Kidney glomerular epithelial cell (primary cell): ENCODE results near the gene SPRED1.

Experiments
- DNase-seq: peaks from one replicate; lab custom pipeline; 2025; lab: John Stamatoyannopoulos, UW

SPRED1 gene

DNA sequence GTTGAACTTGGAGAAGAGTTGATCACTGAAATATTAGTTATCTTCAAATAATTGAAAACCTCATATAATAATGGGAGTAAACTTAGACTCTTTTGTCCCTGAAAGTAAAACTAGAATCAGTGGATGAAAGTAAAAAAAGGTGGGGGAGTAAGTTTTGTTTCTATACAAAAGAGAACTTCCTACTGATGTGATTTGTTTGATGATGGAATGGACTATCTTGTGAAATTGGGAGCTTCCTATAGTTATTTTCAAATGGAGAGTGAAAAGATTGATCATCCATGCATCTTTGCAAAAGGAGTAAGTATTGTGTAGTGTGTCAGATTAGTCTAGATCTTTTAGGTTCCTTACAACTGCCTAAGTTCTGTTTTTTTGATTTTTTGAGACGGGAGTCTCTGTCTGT, 28.4 kb downstream of the SPRED1 start:
- DNase-seq, result no peak

DNA sequence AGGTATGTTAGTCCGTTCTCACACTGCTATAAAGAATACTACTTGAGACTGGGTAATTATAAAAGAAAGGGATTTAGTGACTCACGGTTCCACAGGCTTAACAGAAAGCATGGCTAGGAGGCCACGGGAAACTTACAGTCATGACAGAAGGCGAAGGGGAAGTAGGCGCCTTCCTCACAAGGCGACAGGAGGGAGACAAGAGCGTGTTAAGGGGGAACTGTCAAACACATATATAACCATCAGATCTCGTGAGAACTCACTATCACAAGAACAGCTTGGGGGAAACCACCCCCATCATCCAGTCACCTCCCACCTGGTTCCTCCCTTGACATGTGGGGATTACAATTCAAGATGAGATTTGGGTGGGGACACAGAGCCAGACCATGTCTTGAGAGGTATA, 30.4 kb downstream of the SPRED1 start:
- DNase-seq, result no peak

DNA sequence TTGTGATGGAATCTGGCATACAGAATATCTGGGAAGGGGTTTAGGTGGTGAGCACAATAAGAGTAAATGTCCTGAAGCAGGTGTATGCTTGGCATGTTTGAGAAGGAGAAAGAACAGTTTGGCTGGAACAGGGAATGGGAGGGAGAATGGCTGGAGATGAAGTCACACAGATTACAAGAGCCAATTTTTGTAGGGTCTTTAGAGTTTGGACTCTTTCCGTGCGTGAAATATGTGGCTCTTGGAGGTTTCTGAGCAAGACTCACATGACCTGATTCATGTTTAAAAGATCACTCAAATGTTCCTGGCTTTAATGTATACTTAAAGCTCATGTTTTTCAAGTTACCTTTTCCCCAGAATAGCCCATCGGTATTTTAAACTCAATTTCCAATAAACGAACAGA, 32.8 kb downstream of the SPRED1 start:
- DNase-seq, result no peak

DNA sequence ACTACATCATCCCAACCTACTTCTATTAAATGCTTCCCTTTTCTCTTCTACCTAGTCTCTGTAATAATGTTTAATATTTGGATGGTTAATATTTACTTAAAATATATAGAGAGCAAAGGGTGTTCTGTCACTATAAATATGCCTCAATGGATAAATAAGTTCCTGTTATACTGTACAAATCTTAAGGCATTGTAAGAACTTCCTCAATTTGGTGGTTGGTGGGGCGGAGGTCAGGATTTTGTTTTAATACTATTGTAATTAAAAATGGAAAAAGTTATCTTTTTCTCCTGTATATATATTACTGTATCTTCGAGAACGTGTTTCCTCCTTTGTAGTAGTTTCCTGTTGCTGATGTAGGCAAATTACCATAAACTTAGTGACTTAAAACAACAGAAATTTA, 41.5 kb downstream of the SPRED1 start:
- no peak for DNase-seq

DNA sequence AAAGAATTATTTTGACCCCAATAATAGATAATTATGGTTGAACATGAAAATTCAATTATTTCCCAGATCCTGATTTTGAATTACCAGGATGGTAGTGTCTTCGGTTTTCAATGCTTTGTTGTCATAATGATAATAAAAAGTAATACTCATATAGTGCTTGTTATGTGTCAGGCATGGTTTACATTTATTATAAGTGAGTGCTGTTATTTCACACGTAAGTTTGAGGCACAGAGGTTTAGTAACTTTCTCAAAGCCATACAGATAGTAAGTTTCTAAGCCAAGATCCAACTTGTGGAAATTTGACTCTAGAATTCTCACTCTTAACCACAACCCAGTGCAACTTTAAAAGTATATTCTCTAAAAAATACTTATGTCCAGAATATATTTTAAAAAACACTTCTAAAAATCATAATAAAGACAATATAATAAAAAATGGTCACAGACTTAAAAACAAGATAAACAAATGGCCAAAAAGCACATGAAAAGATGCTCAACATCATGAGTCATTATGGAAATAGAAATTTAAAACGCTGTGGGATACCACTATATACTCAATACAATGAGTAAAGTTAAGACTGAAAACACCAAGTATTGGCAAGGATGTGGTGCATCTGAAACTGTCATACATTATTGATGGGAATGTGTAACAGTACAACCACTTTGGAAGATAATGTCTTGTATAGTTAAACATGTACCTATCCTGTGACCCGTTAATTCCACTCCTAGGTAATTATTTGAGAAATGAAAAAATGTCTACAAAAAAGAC, 45.2 kb downstream of the SPRED1 start:
- no peak for DNase-seq

DNA sequence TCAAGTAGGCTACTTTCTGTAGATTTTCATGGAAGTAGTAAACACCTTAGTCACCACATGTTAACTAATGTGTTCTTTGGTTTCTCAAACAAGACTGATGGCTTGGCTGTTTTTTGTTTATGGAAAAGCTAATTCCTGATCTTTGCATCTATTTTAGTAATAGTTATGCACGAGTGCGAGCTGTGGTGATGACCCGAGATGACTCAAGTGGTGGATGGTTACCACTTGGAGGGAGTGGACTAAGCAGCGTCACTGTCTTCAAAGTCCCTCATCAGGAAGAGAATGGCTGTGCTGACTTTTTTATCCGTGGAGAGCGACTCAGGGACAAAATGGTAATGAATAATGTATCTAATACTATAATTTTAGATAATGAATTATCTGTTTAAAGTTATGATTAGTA, 46.6 kb downstream of the SPRED1 start:
- DNase-seq, result no peak

DNA sequence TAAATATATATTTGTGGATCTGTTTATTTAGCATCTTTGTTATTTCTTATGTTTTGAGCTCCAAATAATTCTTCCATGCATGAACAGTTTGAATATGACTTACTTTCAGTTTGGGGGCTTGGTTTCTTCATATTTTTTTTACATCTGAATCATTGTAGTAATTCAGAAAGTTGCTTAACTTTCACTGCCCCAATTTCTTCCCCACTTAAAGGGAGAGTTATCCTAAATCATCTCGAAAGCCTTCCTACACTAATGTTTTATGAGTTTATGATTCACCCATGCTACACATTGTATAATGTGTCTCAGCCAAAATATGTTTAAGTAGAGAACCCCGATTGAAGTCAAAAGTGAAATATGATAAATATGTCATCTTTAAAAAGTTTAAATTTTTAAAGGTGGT, 47.8 kb downstream of the SPRED1 start:
- no peak for DNase-seq

DNA sequence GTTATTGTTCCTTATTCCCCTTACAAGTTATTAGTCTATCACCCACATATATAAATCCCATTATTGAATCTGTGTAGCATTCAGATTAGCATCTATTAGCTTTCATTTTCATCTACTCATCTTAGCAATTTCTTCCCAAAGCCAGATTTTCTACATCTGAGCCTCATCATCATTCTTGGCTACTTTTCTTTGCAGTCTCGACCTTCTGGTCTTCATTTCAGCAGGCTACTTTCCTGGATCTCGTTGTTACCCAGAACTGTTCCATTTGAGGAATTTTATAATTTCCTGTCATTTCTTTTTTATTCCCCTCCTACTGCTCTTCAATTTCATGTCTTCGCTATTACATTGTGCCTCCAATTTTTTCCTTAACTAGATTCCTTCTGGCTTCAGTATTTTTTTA, 51.8 kb downstream of the SPRED1 start:
- no peak for DNase-seq

DNA sequence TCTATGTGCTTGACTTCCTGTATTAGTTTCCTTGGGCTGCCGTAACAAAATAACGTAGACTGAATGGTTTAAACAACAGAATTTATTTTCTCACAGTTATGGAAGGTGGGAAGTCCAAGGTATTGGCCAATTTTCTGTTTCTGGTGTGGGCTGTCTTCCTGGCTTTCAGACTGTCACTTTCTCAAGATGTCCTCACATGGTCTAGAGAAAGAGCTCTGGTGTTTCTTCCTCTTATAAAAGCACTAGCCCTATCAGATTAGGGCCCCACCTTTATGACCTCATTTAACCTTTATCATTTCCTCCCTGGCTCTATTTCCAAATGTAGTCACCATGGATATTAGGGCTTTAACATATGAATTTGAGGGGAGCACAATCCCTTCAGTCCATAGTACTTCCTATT, 54.6 kb downstream of the SPRED1 start:
- no peak for DNase-seq

DNA sequence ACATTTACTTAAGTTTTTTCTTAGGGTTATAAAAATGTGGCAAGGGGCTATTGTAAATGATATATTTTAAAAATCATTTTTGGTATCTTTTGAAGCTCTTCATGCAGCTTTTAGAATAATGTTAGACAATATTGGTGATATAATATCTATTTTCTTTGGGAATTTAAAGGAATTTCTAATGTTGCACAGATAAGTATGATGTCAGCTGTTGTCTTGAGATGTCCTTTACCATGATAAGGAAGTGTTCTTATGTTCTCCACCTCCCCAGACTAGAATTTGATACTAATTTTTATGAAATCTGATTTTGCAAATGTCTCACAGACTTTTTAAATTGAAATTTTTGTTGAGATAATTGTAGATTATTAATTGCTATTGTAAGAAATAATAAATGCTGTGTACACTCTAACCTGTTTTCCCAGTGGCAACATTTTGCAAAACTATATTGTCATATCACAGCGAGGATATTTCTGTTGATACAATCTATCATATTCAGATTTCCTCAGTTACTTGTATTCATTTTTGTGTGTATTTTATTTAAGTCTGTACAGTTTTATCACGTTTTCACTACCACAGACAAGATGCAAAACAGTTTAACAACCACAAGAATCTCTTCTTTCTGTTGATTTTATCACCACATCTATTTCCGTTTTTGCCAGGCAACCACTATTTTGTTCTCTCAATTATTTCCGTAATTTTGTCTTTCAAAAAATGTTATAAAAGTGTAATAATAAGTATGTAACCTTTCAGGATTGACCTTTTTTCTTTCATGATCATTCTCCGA, 55.4 kb downstream of the SPRED1 start:
- no peak for DNase-seq

DNA sequence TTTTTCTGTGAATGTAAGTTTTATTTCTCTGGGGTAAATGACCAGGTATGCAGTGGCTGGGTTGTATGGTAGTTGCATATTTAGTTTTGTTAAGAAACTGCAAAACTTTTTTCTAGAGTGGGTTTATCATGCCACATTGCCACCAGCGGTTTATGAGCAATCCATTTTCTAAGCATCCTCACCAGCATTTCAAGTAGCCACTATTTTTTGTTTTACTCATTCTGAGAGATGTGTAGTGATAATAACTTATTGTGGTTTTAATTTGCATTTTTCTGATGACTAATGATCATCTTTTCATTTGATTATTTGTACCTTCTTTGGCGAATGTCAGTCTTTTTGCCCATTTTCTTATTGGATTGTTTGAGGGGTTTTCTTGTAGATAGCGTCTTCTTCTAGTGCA, 56.2 kb downstream of the SPRED1 start:
- DNase-seq, result no peak

DNA sequence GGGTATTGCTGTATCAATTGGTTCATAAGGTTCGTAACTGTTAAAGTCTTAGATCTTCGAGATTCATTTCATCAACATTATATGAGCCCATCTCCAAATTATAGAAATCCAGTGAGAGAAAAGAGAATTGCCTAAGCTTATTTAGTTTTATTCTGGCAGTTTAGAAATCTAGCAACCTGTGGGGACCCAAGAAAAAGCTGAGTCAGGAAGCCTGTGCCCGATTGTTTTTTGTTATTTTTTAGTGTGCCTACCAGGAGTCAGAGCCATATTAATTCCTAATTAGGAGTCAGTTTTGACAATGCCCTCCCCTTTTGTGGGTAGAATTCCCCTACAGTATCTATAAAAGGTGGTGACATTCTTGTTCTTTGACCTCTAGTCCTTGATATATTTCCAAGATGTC, 59.6 kb downstream of the SPRED1 start:
- no peak for DNase-seq

DNA sequence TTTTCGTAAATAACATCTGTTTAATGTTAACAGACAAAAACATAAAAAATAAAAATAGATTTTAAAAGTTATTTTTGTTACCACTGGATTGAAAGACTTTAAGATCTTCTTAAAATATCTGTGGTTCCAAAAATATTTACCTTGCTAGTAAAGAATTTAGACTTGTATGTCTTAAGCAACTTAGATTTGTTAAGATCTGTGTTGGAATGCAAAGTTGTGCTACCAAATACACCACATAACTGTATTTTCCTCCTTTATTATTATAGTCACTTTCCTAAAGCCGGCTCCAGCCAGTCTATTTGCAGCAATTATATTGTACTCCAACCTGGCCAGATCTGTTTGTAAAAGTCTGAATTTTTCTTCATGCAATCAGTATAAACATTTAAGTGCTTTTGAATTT, 63.7 kb downstream of the SPRED1 start:
- DNase-seq, result no peak

DNA sequence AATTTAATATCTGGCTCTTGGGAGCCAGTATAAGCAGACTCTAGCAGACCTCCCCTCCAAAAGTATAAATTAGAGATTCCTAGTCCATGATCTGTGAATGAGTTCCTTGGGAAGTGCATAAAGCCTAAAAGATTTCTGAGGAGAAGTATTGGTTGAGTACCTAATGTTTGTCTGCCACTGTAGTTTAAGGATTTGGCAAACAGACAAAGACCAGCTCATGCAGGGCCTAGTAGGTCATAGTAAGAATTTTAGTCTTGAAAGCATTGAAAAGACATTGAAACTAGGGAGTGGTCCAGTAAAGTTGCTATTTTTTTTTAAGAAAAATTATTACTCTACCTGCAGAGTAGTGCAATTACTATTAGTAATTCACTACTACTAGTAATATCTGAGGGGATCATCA, 67.5 kb downstream of the SPRED1 start:
- no peak for DNase-seq

DNA sequence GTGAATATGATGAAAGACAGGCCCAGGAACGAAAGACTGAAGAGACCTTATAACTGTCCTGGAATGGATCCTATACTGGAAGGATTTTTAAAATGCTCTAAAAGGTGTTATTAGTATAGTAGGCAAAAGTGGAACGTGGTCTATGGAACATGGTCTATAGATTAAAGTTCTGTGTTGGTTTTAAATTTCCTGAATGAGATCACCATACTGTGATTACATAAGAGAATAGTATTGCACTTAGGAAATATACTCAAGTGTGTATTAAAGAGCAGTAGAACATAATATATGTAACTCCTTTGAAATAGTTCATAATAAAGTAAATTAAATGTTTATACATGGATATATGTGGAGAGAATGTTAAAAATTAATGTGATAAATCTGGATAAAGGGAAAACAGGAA, 68.2 kb downstream of the SPRED1 start:
- DNase-seq, result no peak

DNA sequence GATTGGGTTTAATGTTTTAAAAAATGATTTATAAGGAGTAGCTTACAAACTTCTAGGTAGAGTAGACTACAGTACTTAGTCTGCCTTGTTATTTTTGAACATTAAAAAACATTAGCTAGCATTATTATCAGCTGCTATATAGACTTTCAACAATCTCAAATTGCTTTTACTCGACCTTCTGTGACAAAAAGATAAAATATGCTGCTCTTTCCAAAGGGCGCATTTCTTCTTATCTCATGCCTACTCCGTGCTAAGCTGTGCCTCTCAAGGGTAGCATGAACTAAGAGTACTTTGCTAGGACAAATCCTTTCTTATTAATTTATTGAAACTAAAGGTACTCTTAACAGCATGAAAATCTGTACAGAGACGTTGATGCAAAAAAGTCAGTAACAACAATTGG, 71.3 kb downstream of the SPRED1 start:
- no peak for DNase-seq

DNA sequence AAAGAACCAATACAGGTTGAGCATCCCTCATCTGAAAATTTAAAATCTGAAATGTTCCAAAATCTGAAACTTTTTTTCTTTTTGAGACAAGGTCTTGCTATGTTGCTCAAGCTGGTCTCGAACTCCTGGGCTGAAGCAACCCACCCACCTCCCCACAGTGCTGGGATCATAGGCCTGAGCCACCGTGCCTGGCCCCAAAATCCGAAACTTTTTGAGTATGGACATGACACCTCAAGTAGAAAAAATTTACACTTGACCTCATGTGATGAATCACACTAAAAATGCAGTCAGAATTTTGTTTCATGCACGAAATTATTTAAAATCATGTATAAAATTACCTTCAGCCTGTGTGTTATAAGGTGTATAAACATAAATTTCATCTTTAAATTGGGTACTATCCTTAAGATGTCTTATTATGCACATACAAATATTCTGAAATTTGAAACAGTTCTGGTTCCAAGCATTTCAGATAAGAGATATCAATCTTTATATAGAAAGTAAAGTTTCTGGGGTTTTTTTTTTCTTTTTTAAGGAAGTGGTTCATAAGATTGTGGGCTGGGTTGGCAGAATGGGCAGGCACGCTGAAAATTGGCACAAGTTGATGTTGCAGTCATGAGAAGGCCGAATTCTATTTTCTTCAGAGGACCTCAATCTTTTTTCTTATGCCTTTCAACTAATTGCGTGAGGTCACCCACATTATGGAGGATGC, 72.5 kb downstream of the SPRED1 start:
- no peak for DNase-seq

DNA sequence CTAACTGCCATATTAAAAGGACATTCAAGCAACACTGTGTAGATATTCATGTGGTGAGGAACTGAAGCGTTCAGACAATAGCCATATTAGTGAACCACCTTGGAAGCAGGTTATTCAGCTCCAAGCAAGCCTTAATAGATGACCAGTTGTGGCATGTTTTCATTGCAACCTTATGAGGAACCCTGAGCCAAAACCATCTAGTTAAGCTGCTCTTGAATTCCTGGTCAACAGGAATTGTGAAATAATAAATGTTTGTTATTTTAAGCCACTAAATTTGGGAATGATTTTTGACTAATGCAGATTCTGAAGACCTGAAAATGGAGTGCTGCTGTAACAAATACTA, 73.0 kb downstream of the SPRED1 start:
- DNase-seq, result no peak

DNA sequence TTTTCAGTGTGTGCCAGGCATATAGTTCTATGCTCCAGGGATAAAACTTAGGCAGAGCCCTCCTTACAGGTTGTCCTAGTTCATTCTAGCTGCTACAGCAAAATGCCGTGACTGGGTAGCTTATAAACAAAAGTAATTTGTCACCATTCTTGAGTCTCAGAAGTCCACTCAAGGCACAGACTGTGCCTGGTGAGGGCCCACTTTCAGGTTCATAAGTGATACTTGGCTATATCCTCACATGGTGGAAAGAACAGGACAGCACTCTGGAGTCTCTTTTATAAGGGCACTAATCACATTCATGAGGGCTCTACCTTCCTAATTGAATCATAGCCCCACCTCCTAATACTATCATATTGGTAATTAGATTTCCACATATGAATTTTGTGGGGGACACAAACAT, 80.1 kb downstream of the SPRED1 start:
- no peak for DNase-seq

DNA sequence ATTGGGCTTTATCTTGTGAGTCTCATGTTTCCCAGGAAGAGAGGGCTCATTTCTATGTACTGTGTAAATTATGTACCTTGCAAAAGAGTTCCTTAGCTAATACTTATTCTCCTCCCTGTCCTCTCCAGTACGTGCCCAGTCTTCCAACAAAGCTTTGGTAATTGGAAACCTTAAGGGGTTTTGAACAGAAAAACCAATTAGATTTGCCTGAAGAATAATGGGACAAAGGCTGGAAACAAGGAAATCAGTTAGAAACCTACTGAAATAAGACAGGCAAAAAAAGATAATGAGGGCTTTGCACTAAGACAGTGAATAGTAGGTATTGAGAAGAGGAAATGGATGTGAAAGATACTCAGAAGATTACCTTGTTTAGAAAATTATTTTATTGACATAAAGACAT, 82.5 kb downstream of the SPRED1 start:
- DNase-seq, result no peak

DNA sequence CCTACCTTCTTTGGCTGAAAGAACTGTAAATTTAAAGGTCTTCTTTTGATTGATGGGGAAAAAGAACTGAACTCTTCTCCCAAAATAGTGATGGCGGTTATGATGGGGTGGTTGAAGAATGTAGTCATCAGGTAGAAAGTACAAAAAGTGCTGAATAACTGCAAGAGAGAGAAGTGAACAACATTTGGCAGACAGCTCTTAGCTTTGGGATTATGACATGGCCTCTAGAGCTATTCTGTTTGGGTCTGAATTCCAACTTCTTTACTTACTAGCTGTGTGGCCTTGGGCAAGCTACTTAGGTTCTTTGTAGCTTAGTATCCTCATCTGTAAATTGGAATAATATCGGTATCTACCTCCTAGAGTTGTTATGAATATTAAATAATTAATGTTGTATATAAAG, 91.7 kb downstream of the SPRED1 start:
- DNase-seq, result no peak

DNA sequence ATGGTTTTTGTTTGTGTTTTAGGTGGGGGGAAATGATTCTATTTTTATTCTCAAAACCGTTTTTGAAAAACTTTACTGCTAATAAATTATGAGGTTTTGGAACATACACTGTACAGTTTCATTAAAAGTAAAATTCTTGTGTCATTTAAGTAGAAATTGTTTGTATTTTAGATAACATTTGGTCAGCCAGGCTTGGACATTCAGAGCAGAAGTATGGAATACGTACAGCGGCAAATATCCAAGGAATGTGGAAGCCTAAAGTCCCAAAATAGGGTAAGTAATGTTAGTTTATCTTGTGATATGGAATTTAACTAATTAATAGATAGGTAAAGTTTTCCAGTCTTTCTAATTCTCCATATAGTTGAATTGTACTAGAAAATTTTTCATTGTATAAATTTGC, 96.6 kb downstream of the SPRED1 start:
- DNase-seq, result no peak

DNA sequence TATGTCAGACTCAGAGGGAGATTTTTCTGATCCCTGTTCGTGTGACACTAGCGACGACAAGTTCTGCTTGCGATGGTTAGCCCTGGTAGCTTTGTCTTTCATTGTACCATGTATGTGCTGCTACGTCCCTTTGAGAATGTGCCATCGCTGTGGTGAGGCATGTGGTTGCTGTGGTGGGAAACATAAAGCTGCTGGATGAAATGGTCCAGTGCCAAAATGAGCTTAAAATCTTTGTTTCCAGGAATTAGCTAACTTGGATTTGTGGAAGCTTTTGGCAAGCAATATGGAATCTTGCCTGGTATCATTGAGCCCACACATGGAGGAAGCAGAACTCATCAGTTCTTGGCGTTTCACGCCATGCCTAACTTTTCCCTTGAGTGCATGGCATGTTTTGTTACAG, 98.8 kb downstream of the SPRED1 start:
- DNase-seq, result no peak
